HG03571 (cell line): ENCODE measurements around the gene CELSR2.
"Not testable (repeated sequence)": the region's sequence is repeated elsewhere in the genome, so short reads cannot be mapped to it uniquely, and the experiment has no call there.

Experiments
- ATAC-seq: cut with Tn5 transposase; IDR thresholded peaks from one replicate; pipeline ENCODE4 v1.9.1; 2021; ENCODE audit not compliant: unreplicated experiment

The CELSR2 gene

DNA sequence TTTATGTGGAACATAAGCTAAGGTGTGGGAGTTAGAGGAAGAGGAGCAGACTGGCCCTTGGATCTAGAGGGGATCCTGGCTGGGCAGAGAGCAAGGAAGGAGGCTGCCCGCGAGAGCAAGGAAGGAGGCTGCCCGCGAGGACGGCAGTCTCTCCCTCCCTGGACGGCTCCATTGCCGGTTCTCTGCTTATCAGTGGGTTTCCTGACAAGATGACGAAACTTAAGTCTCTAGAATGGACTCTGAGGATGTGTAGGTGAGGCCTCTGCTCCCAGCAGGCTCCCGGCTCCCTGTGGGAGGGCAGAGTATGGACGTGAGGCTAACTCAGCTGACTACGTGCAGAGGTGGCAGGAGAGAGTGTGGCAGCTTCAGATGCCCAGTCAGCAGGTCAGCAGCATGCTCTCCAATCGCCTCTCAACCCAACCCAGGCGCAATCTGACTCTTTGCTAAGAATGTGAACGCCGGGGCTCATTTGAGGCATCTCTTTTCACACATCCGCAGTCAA is 51.4 kb downstream of the CELSR2 start:
- no peak for ATAC-seq

DNA sequence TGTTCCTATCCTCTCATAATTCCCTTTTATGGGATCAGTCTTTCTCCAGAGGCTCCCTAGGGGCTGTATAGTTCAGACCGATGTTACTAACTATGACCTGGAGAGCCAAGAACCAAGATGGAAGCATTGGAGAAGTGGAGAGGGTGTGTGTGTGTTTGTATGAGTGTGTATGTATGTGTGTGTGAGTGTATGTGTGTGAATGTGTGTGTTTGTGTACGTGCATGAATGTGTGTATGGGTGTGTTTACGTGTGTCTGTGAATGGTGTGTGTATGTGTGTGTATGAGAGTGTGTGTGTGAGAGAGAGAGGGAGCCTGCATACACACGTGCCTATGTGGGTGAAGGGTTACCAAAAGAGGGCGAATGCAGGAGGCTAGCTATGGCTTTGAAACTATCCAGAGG is 52.5 kb downstream of the CELSR2 start:
- ATAC-seq = no peak

GRCh38 chr1:109304226-109304920 is 55.0 kb downstream of the CELSR2 start:
- no peak for ATAC-seq

- ATAC-seq = not testable (repeated sequence)
These were observed 56.7 kb downstream of the CELSR2 start for GRCh38 chr1:109305991-109306390.

DNA sequence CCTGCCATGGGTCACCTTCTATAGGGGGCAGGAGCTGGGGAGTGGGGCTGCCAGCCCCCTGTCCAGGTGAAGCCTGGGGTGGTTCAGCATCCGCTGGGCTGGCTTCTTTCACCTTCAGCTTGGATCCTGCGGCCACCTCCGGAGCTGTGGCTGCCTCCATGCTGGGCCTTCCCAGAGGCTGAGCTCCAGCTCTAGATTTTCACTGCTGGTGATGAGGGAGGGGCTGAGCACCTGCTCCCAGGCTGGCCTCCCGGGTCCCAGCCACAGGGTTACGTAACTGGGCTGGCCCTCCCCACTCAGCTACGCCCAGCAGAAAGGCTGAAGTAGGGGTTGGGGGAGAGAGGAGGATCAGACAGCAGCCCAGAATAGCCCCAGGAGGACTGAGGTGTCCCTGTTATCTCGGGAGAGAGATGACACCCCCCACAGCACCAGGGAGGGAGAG is 57.5 kb downstream of the CELSR2 start, which contains the start of gene MYBPHL:
Gene MYBPHL (minus strand): TSS at position 180 of the 442 bp plus-strand sequence. CDS start 20 bp downstream, at position 160.
- no peak for ATAC-seq

- no peak for ATAC-seq
These were observed 58.1 kb downstream of the CELSR2 start for GRCh38 chr1:109307274-109308021.

GRCh38 chr1:109309347-109309746 is 60.0 kb downstream of the CELSR2 start:
- ATAC-seq = no peak

- ATAC-seq = no peak
These were observed 62.9 kb downstream of the CELSR2 start for GRCh38 chr1:109312246-109312645.

DNA sequence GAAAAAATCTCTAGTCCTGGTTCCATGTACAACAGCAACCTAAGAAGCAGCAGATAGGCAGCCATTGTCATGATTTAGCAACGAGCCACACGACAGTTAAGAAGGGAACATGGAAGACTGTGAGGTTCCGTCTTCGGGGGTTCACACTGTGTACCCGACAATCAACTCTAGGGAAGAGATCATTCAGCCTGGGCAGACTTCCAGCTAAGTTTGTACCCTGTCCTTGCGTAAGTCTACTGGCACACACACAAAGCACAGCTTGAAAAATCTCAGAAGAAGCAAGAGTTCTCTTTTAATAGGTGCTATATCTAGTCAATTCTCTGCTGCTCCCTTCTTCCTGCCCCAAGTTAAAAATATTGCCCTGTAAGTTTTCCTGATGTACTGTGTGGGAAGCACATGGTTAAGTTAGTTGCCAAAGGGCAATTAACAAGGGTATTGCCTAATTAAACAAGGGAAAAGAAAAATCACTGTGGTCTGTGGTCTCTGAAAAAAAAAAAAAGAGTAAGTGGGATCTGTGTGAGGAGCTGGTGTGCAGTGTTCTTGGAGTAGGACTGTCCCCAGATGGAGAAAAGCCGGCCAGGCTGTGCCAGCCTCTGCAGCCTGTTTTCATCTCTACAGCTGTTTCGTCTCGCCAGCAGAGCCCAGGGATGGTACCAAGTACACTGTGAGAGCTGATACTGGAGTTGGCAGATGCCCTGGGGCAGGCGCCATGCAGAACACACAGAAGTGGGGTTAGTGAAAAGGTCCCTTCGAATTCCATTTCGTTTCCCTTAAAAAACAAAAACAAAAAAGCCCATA is 63.8 kb downstream of the CELSR2 start:
- ATAC-seq = no peak

DNA sequence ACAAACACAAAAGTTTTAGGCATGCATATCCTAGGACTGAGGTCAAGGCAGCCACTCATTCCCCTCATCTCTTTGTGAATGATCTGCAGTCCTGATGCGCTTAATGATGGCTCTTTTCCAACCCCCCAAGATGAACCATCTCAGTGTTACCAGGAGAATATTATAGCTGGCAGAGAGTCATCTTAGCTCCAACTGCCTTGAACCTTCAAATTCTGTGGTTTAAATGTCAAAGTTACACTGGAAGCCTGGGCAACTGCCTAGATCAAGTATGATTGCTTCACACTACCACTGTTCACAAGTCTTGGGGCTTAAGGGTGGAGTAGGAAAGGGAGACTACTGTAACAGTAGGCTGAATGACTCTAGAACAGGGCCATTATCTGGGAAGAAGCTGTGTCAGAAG is 65.5 kb downstream of the CELSR2 start:
- ATAC-seq = no peak

- no peak for ATAC-seq
These were observed 65.9 kb downstream of the CELSR2 start for GRCh38 chr1:109315288-109315687.

DNA sequence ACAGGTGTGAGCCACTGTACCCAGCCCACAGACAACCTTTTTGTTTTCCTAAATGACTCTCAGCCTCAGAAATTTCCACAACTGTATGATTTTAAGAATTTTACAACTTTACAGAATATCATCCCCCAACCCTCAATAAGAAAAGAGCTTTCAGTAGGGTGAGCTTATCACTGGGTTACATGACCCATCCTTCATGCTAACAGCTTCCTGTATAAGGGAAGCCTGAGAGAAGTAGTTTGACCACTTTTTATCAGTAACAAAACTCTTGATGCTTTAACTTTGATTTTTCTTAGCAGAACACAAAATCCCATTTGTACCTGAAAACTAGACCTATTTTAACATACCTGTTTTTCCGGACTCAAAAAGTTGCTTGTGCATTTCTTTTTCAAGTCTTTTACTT is 67.2 kb downstream of the CELSR2 start:
- ATAC-seq = no peak

DNA sequence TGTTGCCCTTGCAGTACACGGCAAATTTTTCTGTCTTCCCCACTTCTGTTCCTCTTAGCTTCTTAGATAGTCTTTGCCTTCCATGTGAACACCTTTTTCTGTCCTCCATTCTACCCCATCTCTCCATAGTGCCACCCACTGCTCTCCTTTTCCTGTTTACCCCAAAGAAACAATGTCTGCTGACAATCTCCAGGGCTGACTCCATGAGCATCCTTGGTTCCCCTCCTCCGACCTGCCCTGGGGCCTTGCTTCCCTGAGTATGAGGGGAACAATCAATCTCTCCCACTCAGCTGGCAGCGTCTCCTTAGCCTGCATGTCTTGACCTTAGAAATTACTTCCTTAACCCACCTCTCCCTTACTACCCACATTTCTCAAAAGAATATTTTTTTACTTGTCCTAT is 69.8 kb downstream of the CELSR2 start:
- no peak for ATAC-seq

GRCh38 chr1:109322974-109323373 is 73.6 kb downstream of the CELSR2 start:
- no peak for ATAC-seq
